Measurements from ENCODE around the gene PRM2.

DNA sequence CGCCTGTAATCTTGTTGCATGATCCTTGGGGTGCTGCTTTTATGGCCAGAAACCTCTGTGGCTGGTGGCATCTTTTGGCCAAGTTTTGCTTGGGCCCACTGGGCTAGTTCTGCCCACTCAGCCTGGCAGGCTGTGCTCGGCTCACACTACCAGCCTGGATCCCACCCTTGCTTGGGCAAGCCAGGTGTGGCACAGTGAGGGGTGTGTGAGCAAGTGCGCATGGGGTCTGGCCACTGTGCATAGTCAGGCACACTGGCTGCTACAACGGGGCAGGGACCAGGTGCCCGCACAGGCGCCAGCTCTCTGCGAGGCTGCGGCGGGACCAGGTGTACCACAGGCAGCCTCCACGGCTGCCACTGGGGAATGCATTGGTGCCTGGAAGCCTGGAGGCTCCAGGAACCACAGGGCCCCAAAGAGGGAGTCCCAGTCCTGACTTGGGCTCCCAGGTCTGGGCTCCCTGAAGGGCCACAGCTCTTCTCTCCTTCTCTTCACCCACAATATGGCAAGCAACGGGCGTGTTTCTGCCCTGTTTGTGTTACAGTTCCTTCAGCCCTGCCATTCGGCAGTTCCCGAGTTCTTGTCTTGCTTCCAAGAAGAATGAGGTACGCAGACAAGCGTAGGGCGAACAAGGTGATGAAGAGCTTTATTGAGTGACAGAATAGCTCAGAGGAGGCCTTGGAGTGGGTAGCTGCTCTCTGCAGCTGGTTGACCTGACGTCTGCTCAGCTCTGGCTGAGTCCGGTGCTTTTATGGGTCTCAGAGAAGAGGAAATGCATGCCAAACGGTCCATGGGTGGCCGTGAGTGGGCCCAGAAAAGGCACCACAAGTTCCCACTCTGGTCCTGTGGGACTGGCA is 31.6 kb upstream of the PRM2 start:
- TF ChIP-seq CTCF (conservative IDR thresholded peaks at IDR 0.05) (no peak), ZFX (IDR thresholded peaks at IDR 0.05) (no peak)
